ENCODE data around the gene CASZ1. TPM values are rescaled to one million over a fixed set of nuclear protein-coding genes. Genes with fewer than 3 reads are reported as not detected.

CASZ1 gene
- polyA plus RNA-seq, 4 donors: 13.5 to 23.0 (median 14.5) TPM

- FAIRE-seq: peak; percentile 15
- WGBS, 3 donors: 45 to 72% (median 61%) methylated on average over 7 of the region's 7 CpGs
Measured at GRCh38 chr1:10730985-10731384, 65.5 kb downstream of the CASZ1 start.

GRCh38 chr1:10728595-10729410, 67.6 kb downstream of the CASZ1 start:
- FAIRE-seq: no peak
- no peak overlapping the region for H3K27ac ChIP-seq (ENCODE audit: low read depth in 1 of 3, low read length in 2 of 3)

More at GRCh38 chr1:10730985-10731384, 65.5 kb downstream of the CASZ1 start:
- Histone ChIP-seq H3K36me3 (ENCODE audit: control insufficient read depth in 3 of 3, insufficient read depth in 2 of 3, low read depth in 1 of 3, low read length in 3 of 3) (peaks cover 0 to 26% (median 0%) of the 10 kb centered on the region in 3 donors), H3K9me3 (ENCODE audit: control insufficient read depth in 2 of 2, insufficient read depth in 1 of 2, low read depth in 1 of 2, low read length in 1 of 2) (no peaks in the 10 kb centered on the region), H3K4me3 (ENCODE audit: low read depth in 1 of 3, low read length in 3 of 3) (no peak overlapping the region), H3K27me3 (ENCODE audit: control insufficient read depth in 3 of 3, insufficient read depth in 3 of 3, low read length in 3 of 3) (no peaks in the 10 kb centered on the region), H3K4me1 (ENCODE audit: control insufficient read depth in 3 of 3, insufficient read depth in 2 of 3, low read depth in 1 of 3, low read length in 2 of 3) (peaks cover 0 to 17% (median 4%) of the 10 kb centered on the region in 3 donors), H3K27ac (ENCODE audit: low read depth in 1 of 3, low read length in 2 of 3) (peak overlapping the region in 2 of 3 donors; percentile 35 to 71)
- peak; percentile 63 to 94 for DNase-seq

DNA sequence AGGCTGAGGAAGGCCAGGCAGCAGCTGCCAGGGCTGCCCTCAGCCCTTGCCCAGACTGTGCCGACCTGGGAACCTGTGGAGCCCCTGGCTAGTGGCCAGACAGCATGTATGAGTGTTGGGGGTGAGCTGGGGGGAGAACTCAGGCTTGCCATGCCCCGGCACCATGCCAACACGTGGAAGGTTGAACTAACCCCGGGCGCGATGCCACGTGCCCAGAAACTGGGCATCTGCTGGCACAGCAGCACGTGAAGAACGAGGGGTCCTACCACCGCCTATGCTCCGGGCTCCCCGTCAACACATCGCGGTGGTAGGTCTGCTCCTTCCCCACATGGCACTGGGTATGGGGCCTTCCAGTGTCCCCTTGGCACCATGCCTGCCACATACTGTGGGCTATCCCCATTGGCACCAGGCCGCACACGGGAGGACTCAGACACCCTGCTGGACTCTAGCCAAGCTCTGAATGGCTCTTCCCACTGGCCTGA, 68.7 kb downstream of the CASZ1 start:
- no peak for FAIRE-seq
- H3K4me3 ChIP-seq (ENCODE audit: low read depth in 1 of 3, low read length in 3 of 3): no peak overlapping the region
- peaks cover 0 to 21% (median 10%) of the 10 kb centered on the region in 3 donors for H3K4me1 ChIP-seq (ENCODE audit: control insufficient read depth in 3 of 3, insufficient read depth in 2 of 3, low read depth in 1 of 3, low read length in 2 of 3)
- no peaks in the 10 kb centered on the region for H3K9me3 ChIP-seq (ENCODE audit: control insufficient read depth in 2 of 2, insufficient read depth in 1 of 2, low read depth in 1 of 2, low read length in 1 of 2)
- DNase-seq: no peak
- H3K27me3 ChIP-seq (ENCODE audit: control insufficient read depth in 3 of 3, insufficient read depth in 3 of 3, low read length in 3 of 3): no peaks in the 10 kb centered on the region
- WGBS, 3 donors: 57 to 84% (median 58%) methylated on average over 12 to 16 of the region's 16 CpGs
- H3K36me3 ChIP-seq (ENCODE audit: control insufficient read depth in 3 of 3, insufficient read depth in 2 of 3, low read depth in 1 of 3, low read length in 3 of 3): peaks cover 0 to 23% (median 2%) of the 10 kb centered on the region in 3 donors
- H3K27ac ChIP-seq (ENCODE audit: low read depth in 1 of 3, low read length in 2 of 3): no peak overlapping the region

More at GRCh38 chr1:10728595-10729410, 67.6 kb downstream of the CASZ1 start:
- Histone ChIP-seq H3K9me3 (ENCODE audit: control insufficient read depth in 2 of 2, insufficient read depth in 1 of 2, low read depth in 1 of 2, low read length in 1 of 2) (no peaks in the 10 kb centered on the region), H3K27me3 (ENCODE audit: control insufficient read depth in 3 of 3, insufficient read depth in 3 of 3, low read length in 3 of 3) (no peaks in the 10 kb centered on the region), H3K4me3 (ENCODE audit: low read depth in 1 of 3, low read length in 3 of 3) (no peak overlapping the region), H3K4me1 (ENCODE audit: control insufficient read depth in 3 of 3, insufficient read depth in 2 of 3, low read depth in 1 of 3, low read length in 2 of 3) (peaks cover 0 to 19% (median 5%) of the 10 kb centered on the region in 3 donors), H3K36me3 (ENCODE audit: control insufficient read depth in 3 of 3, insufficient read depth in 2 of 3, low read depth in 1 of 3, low read length in 3 of 3) (peaks cover 0 to 25% (median 0%) of the 10 kb centered on the region in 3 donors)
- 84 to 87% (median 86%) methylated on average over 29 to 31 of the region's 31 CpGs for WGBS, 3 donors
- DNase-seq: no peak

DNA sequence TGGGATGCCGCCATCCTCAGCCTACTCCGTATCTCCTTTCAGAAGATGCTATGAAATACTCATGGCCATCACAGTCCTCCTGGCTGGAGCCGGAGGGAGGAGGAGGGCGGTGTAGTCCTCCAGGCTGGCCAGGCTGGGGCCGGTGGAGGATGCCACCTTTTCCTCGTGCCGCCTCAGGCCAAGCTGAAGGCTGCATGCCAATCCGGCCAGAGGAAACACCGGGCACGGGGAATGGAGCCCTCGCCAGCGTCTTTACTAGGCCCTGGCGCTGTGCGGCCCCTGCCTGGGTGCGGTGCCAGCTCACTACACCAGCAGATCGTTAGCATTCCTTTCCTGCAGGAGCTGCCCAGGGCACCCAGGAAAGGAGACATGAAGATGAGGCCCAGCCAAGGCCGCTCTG, 70.1 kb downstream of the CASZ1 start:
- Histone ChIP-seq H3K4me1 (ENCODE audit: control insufficient read depth in 3 of 3, insufficient read depth in 2 of 3, low read depth in 1 of 3, low read length in 2 of 3) (peaks cover 0 to 26% (median 10%) of the 10 kb centered on the region in 3 donors), H3K27ac (ENCODE audit: low read depth in 1 of 3, low read length in 2 of 3) (no peak overlapping the region), H3K36me3 (ENCODE audit: control insufficient read depth in 3 of 3, insufficient read depth in 2 of 3, low read depth in 1 of 3, low read length in 3 of 3) (peaks cover 0 to 26% (median 2%) of the 10 kb centered on the region in 3 donors), H3K27me3 (ENCODE audit: control insufficient read depth in 3 of 3, insufficient read depth in 3 of 3, low read length in 3 of 3) (no peaks in the 10 kb centered on the region), H3K4me3 (ENCODE audit: low read depth in 1 of 3, low read length in 3 of 3) (no peak overlapping the region), H3K9me3 (ENCODE audit: control insufficient read depth in 2 of 2, insufficient read depth in 1 of 2, low read depth in 1 of 2, low read length in 1 of 2) (no peaks in the 10 kb centered on the region)
- 87 to 91% (median 88%) methylated on average over 17 of the region's 17 CpGs for WGBS, 3 donors
- FAIRE-seq: no peak
- no peak for DNase-seq

DNA sequence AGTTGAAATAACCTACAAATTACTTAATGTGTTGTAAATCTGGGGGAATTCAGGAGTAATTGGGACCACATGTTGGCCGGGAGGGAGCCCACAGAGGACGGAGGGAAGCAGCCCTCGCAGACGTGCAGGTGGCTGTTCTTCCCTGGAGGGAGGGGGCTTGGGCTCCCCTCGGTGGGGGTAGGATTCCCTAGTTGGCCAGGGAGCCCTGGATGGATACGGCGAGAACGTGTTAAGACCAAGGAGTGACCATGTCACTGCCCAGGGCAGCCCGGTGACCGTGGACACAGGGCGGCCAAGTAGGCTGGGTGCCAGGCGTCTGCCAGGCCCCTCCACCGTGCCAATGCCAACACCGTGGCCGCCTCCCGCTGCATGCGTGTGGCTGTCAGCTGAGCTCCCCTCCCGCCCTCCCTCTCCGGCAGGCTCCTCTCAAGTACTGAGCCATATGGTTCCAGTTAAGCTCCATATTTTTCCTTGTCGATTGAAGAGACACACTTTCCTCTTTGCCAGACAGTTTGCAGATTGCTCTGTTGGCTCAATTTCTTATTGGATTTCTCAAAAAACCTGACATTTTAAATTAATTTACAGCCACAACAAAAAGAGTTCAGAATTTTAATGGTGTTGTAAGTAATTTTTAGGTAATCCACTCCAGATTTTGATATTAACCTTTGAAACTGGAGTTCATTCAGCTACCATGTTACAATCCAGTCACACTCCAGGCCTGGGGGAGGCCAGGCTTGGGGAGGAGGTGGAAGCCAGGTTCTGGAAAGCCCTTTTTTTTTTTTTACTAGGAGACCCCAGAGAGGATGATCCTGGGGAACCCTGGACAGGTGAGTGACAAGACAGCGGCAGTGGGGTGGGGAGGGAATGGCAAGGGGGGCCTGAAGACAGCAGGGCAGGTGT, 71.2 kb downstream of the CASZ1 start:
- Histone ChIP-seq H3K4me3 (ENCODE audit: low read depth in 1 of 3, low read length in 3 of 3) (no peak overlapping the region), H3K27me3 (ENCODE audit: control insufficient read depth in 3 of 3, insufficient read depth in 3 of 3, low read length in 3 of 3) (no peaks in the 10 kb centered on the region), H3K36me3 (ENCODE audit: control insufficient read depth in 3 of 3, insufficient read depth in 2 of 3, low read depth in 1 of 3, low read length in 3 of 3) (peaks cover 0 to 26% (median 2%) of the 10 kb centered on the region in 3 donors), H3K4me1 (ENCODE audit: control insufficient read depth in 3 of 3, insufficient read depth in 2 of 3, low read depth in 1 of 3, low read length in 2 of 3) (peaks cover 0 to 26% (median 10%) of the 10 kb centered on the region in 3 donors), H3K27ac (ENCODE audit: low read depth in 1 of 3, low read length in 2 of 3) (peak overlapping the region in 1 of 3 donors; percentile 15), H3K9me3 (ENCODE audit: control insufficient read depth in 2 of 2, insufficient read depth in 1 of 2, low read depth in 1 of 2, low read length in 1 of 2) (no peaks in the 10 kb centered on the region)
- FAIRE-seq (no peak), DNase-seq (no peak)
- 72 to 85% (median 74%) methylated on average over 21 of the region's 21 CpGs for WGBS, 3 donors

DNA sequence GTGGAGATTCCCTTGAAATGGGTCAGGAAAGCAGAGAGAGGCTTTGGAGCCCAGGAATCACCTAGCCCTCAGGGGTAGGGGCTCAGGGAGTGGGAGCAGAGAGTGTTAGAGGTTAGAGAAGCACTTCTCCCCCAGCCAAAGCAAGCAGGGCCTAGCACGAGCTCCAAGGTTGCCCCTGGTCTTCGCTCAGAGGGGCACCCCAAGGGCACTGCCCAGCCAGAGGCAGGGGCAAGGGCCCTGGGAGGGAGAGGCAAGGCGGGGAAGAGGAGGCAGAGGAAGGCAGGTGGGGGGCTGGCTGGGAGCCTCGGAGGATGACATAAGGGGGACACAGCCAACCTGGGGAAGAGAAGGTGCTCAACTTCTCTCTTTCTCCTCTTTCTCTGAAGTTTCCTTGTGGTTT, 71.9 kb downstream of the CASZ1 start:
- Histone ChIP-seq H3K36me3 (ENCODE audit: control insufficient read depth in 3 of 3, insufficient read depth in 2 of 3, low read depth in 1 of 3, low read length in 3 of 3) (peaks cover 0 to 30% (median 2%) of the 10 kb centered on the region in 3 donors), H3K4me3 (ENCODE audit: low read depth in 1 of 3, low read length in 3 of 3) (no peak overlapping the region), H3K27me3 (ENCODE audit: control insufficient read depth in 3 of 3, insufficient read depth in 3 of 3, low read length in 3 of 3) (no peaks in the 10 kb centered on the region), H3K4me1 (ENCODE audit: control insufficient read depth in 3 of 3, insufficient read depth in 2 of 3, low read depth in 1 of 3, low read length in 2 of 3) (peaks cover 0 to 26% (median 10%) of the 10 kb centered on the region in 3 donors), H3K9me3 (ENCODE audit: control insufficient read depth in 2 of 2, insufficient read depth in 1 of 2, low read depth in 1 of 2, low read length in 1 of 2) (no peaks in the 10 kb centered on the region), H3K27ac (ENCODE audit: low read depth in 1 of 3, low read length in 2 of 3) (no peak overlapping the region)
- DNase-seq (no peak), FAIRE-seq (no peak)
- WGBS, 3 donors: 71 to 77% (median 77%) methylated on average over 4 of the region's 4 CpGs

- Histone ChIP-seq H3K4me1 (ENCODE audit: control insufficient read depth in 3 of 3, insufficient read depth in 2 of 3, low read depth in 1 of 3, low read length in 2 of 3) (peaks cover 0 to 26% (median 10%) of the 10 kb centered on the region in 3 donors), H3K9me3 (ENCODE audit: control insufficient read depth in 2 of 2, insufficient read depth in 1 of 2, low read depth in 1 of 2, low read length in 1 of 2) (no peaks in the 10 kb centered on the region), H3K4me3 (ENCODE audit: low read depth in 1 of 3, low read length in 3 of 3) (no peak overlapping the region), H3K27ac (ENCODE audit: low read depth in 1 of 3, low read length in 2 of 3) (no peak overlapping the region), H3K27me3 (ENCODE audit: control insufficient read depth in 3 of 3, insufficient read depth in 3 of 3, low read length in 3 of 3) (no peaks in the 10 kb centered on the region), H3K36me3 (ENCODE audit: control insufficient read depth in 3 of 3, insufficient read depth in 2 of 3, low read depth in 1 of 3, low read length in 3 of 3) (peaks cover 0 to 29% (median 2%) of the 10 kb centered on the region in 3 donors)
- FAIRE-seq: no peak
- 9 to 40% (median 19%) methylated on average over 12 of the region's 12 CpGs for WGBS, 3 donors
- peak; percentile 35 to 36 for DNase-seq
Measured at GRCh38 chr1:10724052-10724494, 72.4 kb downstream of the CASZ1 start.

DNA sequence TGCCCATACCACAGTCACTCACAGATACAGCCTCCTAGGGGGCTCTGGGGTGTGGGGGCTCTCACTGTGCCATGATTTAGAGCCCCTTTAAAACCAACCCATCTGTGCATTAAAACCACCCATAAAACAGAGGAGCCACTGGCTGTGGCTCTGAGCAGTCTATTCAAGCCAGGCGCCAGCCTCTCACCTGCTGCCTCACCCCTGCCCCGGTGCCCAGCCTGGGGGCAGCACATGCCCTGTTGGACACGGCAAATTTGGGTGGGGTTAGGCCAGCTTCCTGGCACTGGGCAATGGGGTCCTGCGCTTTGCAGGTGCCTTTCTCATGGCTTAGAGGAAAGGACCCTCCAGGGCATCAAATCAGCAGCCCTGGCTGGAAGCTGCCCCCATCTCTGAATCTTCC, 73.1 kb downstream of the CASZ1 start:
- WGBS, 3 donors: 63 to 82% (median 67%) methylated on average over 4 of the region's 4 CpGs
- peaks cover 0 to 29% (median 2%) of the 10 kb centered on the region in 3 donors for H3K36me3 ChIP-seq (ENCODE audit: control insufficient read depth in 3 of 3, insufficient read depth in 2 of 3, low read depth in 1 of 3, low read length in 3 of 3)
- no peaks in the 10 kb centered on the region for H3K27me3 ChIP-seq (ENCODE audit: control insufficient read depth in 3 of 3, insufficient read depth in 3 of 3, low read length in 3 of 3)
- no peak overlapping the region for H3K27ac ChIP-seq (ENCODE audit: low read depth in 1 of 3, low read length in 2 of 3)
- H3K4me3 ChIP-seq (ENCODE audit: low read depth in 1 of 3, low read length in 3 of 3): no peak overlapping the region
- H3K4me1 ChIP-seq (ENCODE audit: control insufficient read depth in 3 of 3, insufficient read depth in 2 of 3, low read depth in 1 of 3, low read length in 2 of 3): peaks cover 0 to 26% (median 10%) of the 10 kb centered on the region in 3 donors
- no peak for DNase-seq
- FAIRE-seq: no peak
- no peaks in the 10 kb centered on the region for H3K9me3 ChIP-seq (ENCODE audit: control insufficient read depth in 2 of 2, insufficient read depth in 1 of 2, low read depth in 1 of 2, low read length in 1 of 2)
